HepG2 (cell line): ENCODE data around the gene C1QL4. TPM values are rescaled to one million over a fixed set of nuclear protein-coding genes. Genes with fewer than 3 reads are reported as not detected.
A peak's percentile ranks its signal among the peaks of the same experiment; 100 is the strongest.

Experiments used
- KLF13 ChIP-seq: sonication (generic); formaldehyde crosslinking; IDR thresholded peaks from 2 replicates; pipeline ENCODE4 v1.4.0; 2020; ENCODE audit warnings: mild to moderate bottlenecking, missing genetic modification reagents
- PAWR ChIP-seq: sonication (generic); formaldehyde crosslinking; IDR thresholded peaks from 2 replicates; pipeline ENCODE4 v1.4.0; 2020; ENCODE audit warnings: missing genetic modification reagents, mild to moderate bottlenecking, borderline replicate concordance
- POGZ ChIP-seq: sonication (generic); formaldehyde crosslinking; IDR thresholded peaks from 2 replicates; pipeline ENCODE4 v1.4.0; 2020; ENCODE audit warnings: mild to moderate bottlenecking, missing genetic modification reagents
- PRMT3 ChIP-seq: sonication (generic); formaldehyde crosslinking; IDR thresholded peaks from 2 replicates; pipeline ENCODE4 v1.8.1; 2022; ENCODE audit warnings: low read depth, mild to moderate bottlenecking, moderate library complexity, missing genetic modification reagents, borderline replicate concordance
- PTBP1 ChIP-seq: fragments of 200-400 bp; formaldehyde crosslinking; IDR thresholded peaks from 2 replicates; pipeline ENCODE4 v1.6.1; 2018; ENCODE audit warnings: low read length, low read depth; ENCODE audit not compliant: poor library complexity, severe bottlenecking
- SMARCC2 ChIP-seq: fragments of 450-650 bp; IDR thresholded peaks from 2 replicates; pipeline ENCODE4 v1.6.1; 2017; ENCODE audit warnings: antibody characterized with exemption, mild to moderate bottlenecking
- SP5 ChIP-seq: IDR thresholded peaks from 2 replicates; pipeline ENCODE4 v1.6.1; 2016; ENCODE audit warnings: low read depth, borderline replicate concordance
- TMF1 ChIP-seq: sonication (generic); formaldehyde crosslinking; IDR thresholded peaks from 2 replicates; pipeline ENCODE4 v1.8.1; 2022; ENCODE audit warnings: low read depth, missing genetic modification reagents
- TP53 ChIP-seq: sonication (generic); formaldehyde crosslinking; conservative IDR thresholded peaks from 2 replicates; pipeline ENCODE4 v1.4.0; 2020; ENCODE audit warnings: missing genetic modification reagents
- U2AF1 ChIP-seq: fragments of 200-400 bp; formaldehyde crosslinking; optimal IDR thresholded peaks from 2 replicates; pipeline ENCODE3; 2017; ENCODE audit warnings: mild to moderate bottlenecking, low read depth, low read length
- ZNF232 ChIP-seq: sonication (generic); formaldehyde crosslinking; IDR thresholded peaks from 2 replicates; pipeline ENCODE4 v1.4.0; 2020; ENCODE audit warnings: missing genetic modification reagents, borderline replicate concordance
- ZNF343 ChIP-seq: sonication (generic); formaldehyde crosslinking; IDR thresholded peaks from 2 replicates; pipeline ENCODE4 v1.4.0; 2020; ENCODE audit warnings: mild to moderate bottlenecking, missing genetic modification reagents
- ZNF441 ChIP-seq: sonication (generic); formaldehyde crosslinking; IDR thresholded peaks from 2 replicates; pipeline ENCODE4 v1.7.0; 2021; ENCODE audit warnings: missing genetic modification reagents, borderline replicate concordance
- ZNF644 ChIP-seq: IDR thresholded peaks from 2 replicates; pipeline ENCODE4 v1.6.1; 2016; ENCODE audit warnings: low read depth
- ZNF724P ChIP-seq: sonication (generic); formaldehyde crosslinking; IDR thresholded peaks from 2 replicates; pipeline ENCODE4 v1.8.0; 2022; ENCODE audit warnings: missing genetic modification reagents, borderline replicate concordance
- polyA plus RNA-seq, 8 experiments: library from polyadenylated mRNA; depleted of rRNA in 3 of 8; stranded (reverse) in 7 of 8; unstranded in 1 of 8; fragments of >200 nt; fragmentation: Illumina TruSeq in 4 of 8; extraction: Trizol in 4 of 8; gene quantifications; 2 replicates each; pipeline versions ENCODE4 v1.2.1 to v1.2.3, GENCODE V29; 2011 to 2016; ENCODE audit warnings: low read depth in 4 of 8, missing spikeins in 1 of 8, mixed read lengths in 1 of 8; ENCODE audit not compliant: insufficient read depth in 1 of 8
- total RNA-seq, 5 experiments: library from RNA; depleted of rRNA; stranded (reverse); fragments of >200 nt; fragmentation: Illumina TruSeq; extraction: Trizol; gene quantifications; 2 replicates each; pipeline ENCODE4 v1.2.3, GENCODE V29; 2016; ENCODE audit warnings: low read depth in 1 of 5
- TF ChIP-seq, protein P1 (sequence below): sonication (generic); formaldehyde crosslinking; IDR thresholded peaks from 2 replicates; pipeline ENCODE4 v1.9.0; 2021; ENCODE audit warnings: mild to moderate bottlenecking, missing genetic modification reagents
- TF ChIP-seq, protein P2 (sequence below): sonication (generic); formaldehyde crosslinking; IDR thresholded peaks from 2 replicates; pipeline ENCODE4 v1.8.0; 2022; ENCODE audit warnings: missing genetic modification reagents, low read depth, mild to moderate bottlenecking, borderline replicate concordance
- TF ChIP-seq, protein P3 (sequence below): sonication (generic); formaldehyde crosslinking; conservative IDR thresholded peaks from 2 replicates; pipeline ENCODE4 v1.8.0; 2022; ENCODE audit warnings: missing genetic modification reagents
- TF ChIP-seq, protein P4 (sequence below): sonication (generic); formaldehyde crosslinking; IDR thresholded peaks from 2 replicates; pipeline ENCODE4 v1.8.0; 2022; ENCODE audit warnings: mild to moderate bottlenecking, missing genetic modification reagents; ENCODE audit not compliant: insufficient replicate concordance

Gene C1QL4
- total and polyA plus RNA-seq, 2 of the 13 experiments (the other 11 are each of a cell fraction or from before 2014, with no cell fraction given): 0.03 TPM; not detected in 1

DNA sequence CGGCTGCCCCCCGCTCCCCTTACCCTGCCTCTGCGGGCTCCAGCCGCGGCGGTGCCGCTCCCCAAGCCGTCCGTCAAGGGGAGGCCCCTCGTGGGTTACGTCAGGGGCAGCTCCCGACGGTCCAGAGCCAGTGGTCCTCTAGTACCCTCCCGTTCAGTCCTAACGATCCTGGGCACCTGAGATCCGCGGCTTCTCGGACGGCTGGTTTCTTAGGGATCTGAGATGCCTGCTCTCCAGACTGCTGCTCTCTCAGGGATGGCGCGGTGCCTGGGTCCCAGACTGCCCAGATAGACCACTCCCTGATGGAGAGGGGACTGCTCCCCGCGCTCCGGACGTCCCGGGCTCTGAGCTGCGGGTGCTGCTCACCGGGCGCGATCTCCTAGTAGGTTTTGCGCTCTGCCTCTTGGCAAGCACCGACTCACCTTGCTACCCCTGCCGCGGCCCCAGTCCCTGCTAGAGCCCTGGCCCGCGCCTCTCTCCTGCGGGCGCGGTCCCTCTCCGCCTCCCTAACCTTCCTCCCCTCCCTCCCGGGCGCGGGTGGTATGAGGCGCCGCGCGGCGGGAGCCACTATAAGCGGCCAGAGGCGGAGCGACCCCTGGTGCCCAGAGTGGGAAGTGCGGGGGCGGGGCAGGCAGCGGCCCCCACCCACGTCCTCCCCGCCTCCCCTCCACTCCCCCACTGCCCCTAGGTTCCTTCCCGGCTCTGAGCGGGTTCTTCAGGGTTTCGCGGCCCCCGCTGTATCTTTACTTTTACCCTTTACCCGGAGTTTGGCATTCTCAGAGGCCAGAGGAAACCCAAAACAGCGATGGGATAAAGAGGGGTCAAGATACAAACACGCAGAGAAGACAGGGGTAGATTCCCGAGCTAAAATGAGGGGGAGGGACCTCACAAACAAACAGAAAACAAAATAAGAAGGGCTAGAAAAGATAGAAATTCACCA lies at the start of gene C1QL4 (continued):
- TF ChIP-seq, protein P1, sequence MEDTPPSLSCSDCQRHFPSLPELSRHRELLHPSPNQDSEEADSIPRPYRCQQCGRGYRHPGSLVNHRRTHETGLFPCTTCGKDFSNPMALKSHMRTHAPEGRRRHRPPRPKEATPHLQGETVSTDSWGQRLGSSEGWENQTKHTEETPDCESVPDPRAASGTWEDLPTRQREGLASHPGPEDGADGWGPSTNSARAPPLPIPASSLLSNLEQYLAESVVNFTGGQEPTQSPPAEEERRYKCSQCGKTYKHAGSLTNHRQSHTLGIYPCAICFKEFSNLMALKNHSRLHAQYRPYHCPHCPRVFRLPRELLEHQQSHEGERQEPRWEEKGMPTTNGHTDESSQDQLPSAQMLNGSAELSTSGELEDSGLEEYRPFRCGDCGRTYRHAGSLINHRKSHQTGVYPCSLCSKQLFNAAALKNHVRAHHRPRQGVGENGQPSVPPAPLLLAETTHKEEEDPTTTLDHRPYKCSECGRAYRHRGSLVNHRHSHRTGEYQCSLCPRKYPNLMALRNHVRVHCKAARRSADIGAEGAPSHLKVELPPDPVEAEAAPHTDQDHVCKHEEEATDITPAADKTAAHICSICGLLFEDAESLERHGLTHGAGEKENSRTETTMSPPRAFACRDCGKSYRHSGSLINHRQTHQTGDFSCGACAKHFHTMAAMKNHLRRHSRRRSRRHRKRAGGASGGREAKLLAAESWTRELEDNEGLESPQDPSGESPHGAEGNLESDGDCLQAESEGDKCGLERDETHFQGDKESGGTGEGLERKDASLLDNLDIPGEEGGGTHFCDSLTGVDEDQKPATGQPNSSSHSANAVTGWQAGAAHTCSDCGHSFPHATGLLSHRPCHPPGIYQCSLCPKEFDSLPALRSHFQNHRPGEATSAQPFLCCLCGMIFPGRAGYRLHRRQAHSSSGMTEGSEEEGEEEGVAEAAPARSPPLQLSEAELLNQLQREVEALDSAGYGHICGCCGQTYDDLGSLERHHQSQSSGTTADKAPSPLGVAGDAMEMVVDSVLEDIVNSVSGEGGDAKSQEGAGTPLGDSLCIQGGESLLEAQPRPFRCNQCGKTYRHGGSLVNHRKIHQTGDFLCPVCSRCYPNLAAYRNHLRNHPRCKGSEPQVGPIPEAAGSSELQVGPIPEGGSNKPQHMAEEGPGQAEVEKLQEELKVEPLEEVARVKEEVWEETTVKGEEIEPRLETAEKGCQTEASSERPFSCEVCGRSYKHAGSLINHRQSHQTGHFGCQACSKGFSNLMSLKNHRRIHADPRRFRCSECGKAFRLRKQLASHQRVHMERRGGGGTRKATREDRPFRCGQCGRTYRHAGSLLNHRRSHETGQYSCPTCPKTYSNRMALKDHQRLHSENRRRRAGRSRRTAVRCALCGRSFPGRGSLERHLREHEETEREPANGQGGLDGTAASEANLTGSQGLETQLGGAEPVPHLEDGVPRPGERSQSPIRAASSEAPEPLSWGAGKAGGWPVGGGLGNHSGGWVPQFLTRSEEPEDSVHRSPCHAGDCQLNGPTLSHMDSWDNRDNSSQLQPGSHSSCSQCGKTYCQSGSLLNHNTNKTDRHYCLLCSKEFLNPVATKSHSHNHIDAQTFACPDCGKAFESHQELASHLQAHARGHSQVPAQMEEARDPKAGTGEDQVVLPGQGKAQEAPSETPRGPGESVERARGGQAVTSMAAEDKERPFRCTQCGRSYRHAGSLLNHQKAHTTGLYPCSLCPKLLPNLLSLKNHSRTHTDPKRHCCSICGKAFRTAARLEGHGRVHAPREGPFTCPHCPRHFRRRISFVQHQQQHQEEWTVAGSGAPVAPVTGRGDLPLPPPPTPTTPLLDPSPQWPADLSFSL (CRISPR knock-in tag): no peak
- TF ChIP-seq PTBP1: no peak
- no peak for TF ChIP-seq SMARCC2
- TF ChIP-seq ZNF343 (CRISPR knock-in tag): no peak
- TF ChIP-seq, protein P2, sequence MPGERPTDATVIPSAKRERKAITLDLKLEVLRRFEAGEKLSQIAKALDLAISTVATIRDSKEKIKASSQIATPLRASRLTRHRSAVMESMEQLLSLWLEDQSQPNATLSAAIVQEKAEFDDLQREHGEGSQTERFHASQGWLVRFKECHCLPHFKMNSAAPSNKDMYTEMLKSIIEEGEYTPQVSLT (CRISPR knock-in tag): no peak
- TF ChIP-seq ZNF644 (CRISPR knock-in tag): no peak
- peak; percentile 58; the same call in 1 of the 2 replicates for TF ChIP-seq SP5
- no peak for TF ChIP-seq ZNF232 (CRISPR knock-in tag)
- TF ChIP-seq PAWR (CRISPR knock-in tag): no peak
- TF ChIP-seq KLF13 (CRISPR knock-in tag): no peak
- no peak for TF ChIP-seq TP53 (CRISPR knock-in tag)
- TF ChIP-seq, protein P3, sequence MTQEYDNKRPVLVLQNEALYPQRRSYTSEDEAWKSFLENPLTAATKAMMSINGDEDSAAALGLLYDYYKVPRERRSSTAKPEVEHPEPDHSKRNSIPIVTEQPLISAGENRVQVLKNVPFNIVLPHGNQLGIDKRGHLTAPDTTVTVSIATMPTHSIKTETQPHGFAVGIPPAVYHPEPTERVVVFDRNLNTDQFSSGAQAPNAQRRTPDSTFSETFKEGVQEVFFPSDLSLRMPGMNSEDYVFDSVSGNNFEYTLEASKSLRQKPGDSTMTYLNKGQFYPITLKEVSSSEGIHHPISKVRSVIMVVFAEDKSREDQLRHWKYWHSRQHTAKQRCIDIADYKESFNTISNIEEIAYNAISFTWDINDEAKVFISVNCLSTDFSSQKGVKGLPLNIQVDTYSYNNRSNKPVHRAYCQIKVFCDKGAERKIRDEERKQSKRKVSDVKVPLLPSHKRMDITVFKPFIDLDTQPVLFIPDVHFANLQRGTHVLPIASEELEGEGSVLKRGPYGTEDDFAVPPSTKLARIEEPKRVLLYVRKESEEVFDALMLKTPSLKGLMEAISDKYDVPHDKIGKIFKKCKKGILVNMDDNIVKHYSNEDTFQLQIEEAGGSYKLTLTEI: no peak
- no peak for TF ChIP-seq TMF1
- TF ChIP-seq POGZ (CRISPR knock-in tag): no peak
- TF ChIP-seq, protein P4, sequence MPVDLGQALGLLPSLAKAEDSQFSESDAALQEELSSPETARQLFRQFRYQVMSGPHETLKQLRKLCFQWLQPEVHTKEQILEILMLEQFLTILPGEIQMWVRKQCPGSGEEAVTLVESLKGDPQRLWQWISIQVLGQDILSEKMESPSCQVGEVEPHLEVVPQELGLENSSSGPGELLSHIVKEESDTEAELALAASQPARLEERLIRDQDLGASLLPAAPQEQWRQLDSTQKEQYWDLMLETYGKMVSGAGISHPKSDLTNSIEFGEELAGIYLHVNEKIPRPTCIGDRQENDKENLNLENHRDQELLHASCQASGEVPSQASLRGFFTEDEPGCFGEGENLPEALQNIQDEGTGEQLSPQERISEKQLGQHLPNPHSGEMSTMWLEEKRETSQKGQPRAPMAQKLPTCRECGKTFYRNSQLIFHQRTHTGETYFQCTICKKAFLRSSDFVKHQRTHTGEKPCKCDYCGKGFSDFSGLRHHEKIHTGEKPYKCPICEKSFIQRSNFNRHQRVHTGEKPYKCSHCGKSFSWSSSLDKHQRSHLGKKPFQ: no peak
- no peak for TF ChIP-seq PRMT3 (CRISPR knock-in tag)
- no peak for TF ChIP-seq U2AF1
- TF ChIP-seq ZNF724P (CRISPR knock-in tag): no peak
- no peak for TF ChIP-seq ZNF441 (CRISPR knock-in tag)
